Neural crest cell (in vitro differentiated cells): ENCODE results near the gene SMCO3. TPM values are rescaled to one million over a fixed set of nuclear protein-coding genes. Genes with fewer than 3 reads are reported as not detected.

ENCODE experiments used
- DNase-seq: peaks from one replicate; pipeline ENCODE4 v3.0.0; 2021; ENCODE audit warnings: low read depth, mixed read lengths, low spot score
- H3K27ac Mint-ChIP-seq: one replicate; pipeline ENCODE4 v1.8.0; 2021; ENCODE audit warnings: mild to moderate bottlenecking, mixed read lengths; ENCODE audit not compliant: unreplicated experiment
- H3K27me3 Mint-ChIP-seq: 2 replicates; pipeline ENCODE4 v1.8.0; 2021; ENCODE audit warnings: low read depth, mild to moderate bottlenecking, mixed read lengths
- H3K36me3 Mint-ChIP-seq: 2 replicates; pipeline ENCODE4 v1.8.0; 2021; ENCODE audit warnings: low read depth, mild to moderate bottlenecking, mixed read lengths
- H3K4me1 Mint-ChIP-seq: 2 replicates; pipeline ENCODE4 v1.8.0; 2021; ENCODE audit warnings: mixed read lengths
- H3K4me3 Mint-ChIP-seq: one replicate; pipeline ENCODE4 v1.8.0; 2021; ENCODE audit warnings: mild to moderate bottlenecking, mixed read lengths
- H3K9me3 Mint-ChIP-seq: 2 replicates; pipeline ENCODE4 v1.8.0; 2021; ENCODE audit warnings: mixed read lengths
- long read RNA-seq: library from polyadenylated mRNA; unstranded; transcript quantifications from one replicate; pipeline ENCODE4 v2.0.0, GENCODE V29; 2020
- total RNA-seq: library from RNA; stranded (reverse); gene quantifications from 2 replicates; pipeline ENCODE4 v1.2.1, GENCODE V29; 2021
- TF ChIP-seq, protein P1 (sequence below): fragments of 200-600 bp; sonication (generic); conservative IDR thresholded peaks from 2 replicates; pipeline ENCODE4 v1.5.0; 2021; ENCODE audit warnings: antibody characterized with exemption, mild to moderate bottlenecking

Gene SMCO3
- total RNA-seq: not detected in 2 replicates
- long read RNA-seq, partial matches to known transcripts: 0 of 1 reads
- long read RNA-seq, other reads (novel, unspliced or antisense): 1 of 1 reads

DNA sequence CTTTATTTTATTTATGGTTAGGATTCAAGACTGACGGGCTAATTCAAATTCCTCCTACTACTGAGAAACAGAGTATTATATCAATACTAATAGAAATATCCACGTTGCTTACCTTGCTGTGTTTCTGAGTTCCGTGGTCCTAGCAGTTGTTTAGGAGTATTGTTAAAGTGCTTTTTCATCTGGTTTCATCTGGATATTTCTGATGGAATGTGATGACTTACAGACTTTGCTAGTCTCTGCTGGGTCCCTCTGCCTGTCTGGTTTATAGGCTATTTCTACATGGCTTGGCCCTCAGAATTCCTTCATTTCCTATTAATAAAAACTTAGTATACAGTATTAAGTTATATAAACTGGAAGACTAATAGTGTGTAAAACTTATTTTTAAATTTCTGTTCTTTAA, at the start of gene SMCO3:
SMCO3 (minus strand) TSS at position 169 of the 400 bp plus-strand sequence. CDS start 7,502 bp downstream, outside the sequence.
- H3K4me1 Mint-ChIP-seq: no peaks in the 10 kb centered on the region
- no peaks in the 10 kb centered on the region for H3K36me3 Mint-ChIP-seq
- no peak within 1 kb of the TSS for H3K27ac Mint-ChIP-seq
- H3K4me3 Mint-ChIP-seq: no peak within 1 kb of the TSS
- H3K9me3 Mint-ChIP-seq: peaks cover 6% of the 10 kb centered on the region
- TF ChIP-seq, protein P1, sequence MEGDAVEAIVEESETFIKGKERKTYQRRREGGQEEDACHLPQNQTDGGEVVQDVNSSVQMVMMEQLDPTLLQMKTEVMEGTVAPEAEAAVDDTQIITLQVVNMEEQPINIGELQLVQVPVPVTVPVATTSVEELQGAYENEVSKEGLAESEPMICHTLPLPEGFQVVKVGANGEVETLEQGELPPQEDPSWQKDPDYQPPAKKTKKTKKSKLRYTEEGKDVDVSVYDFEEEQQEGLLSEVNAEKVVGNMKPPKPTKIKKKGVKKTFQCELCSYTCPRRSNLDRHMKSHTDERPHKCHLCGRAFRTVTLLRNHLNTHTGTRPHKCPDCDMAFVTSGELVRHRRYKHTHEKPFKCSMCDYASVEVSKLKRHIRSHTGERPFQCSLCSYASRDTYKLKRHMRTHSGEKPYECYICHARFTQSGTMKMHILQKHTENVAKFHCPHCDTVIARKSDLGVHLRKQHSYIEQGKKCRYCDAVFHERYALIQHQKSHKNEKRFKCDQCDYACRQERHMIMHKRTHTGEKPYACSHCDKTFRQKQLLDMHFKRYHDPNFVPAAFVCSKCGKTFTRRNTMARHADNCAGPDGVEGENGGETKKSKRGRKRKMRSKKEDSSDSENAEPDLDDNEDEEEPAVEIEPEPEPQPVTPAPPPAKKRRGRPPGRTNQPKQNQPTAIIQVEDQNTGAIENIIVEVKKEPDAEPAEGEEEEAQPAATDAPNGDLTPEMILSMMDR: no peak
- peaks cover 5% of the 10 kb centered on the region for H3K27me3 Mint-ChIP-seq
- DNase-seq: no peak

DNA sequence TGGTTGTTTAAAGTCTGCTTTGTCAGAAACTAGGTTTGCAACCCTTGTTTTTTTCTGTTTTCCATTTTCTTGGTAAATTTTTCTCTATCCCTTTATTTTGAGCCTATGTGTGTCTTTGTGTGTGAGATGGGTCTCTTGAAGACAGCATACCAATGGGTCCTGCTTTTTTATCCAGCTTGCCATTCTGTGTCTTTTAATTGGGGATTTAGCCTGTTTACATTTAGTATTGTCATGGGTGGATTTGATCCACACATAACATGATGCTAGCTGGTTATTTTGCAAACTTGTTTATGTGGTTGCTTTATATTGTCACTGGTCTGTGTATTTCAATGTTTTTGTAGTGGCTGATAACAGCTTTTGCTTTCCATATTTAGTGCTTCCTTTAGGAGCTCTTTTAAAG, 46.5 kb upstream of the SMCO3 start:
- Mint-ChIP-seq H3K36me3 (peaks cover 27% of the 10 kb centered on the region), H3K9me3 (peaks cover 30% of the 10 kb centered on the region), H3K27ac (no peak overlapping the region), H3K27me3 (no peaks in the 10 kb centered on the region), H3K4me3 (no peak overlapping the region), H3K4me1 (peaks cover 12% of the 10 kb centered on the region)
- no peak for DNase-seq
- TF ChIP-seq, protein P1: no peak

DNA sequence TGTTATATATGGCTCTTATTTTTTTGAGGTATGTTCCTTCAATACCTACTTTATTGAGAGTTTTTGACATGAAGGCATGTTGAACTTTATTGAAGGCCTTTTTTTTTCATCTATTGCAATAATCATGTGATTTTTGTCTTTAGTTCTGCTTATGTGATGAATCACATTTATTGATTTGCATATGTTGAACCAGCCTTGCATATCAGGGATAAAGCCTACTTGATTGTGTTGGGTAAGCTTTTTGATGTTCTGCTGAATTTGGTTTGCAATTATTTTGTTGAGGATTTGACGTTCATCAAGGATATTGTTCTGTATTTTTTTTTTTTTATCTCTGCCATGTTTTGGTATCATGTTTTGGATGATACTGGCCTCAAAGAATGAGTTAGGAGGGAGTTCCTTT, 44.5 kb upstream of the SMCO3 start:
- no peaks in the 10 kb centered on the region for H3K27me3 Mint-ChIP-seq
- no peak for DNase-seq
- TF ChIP-seq, protein P1: no peak
- peaks cover 30% of the 10 kb centered on the region for H3K9me3 Mint-ChIP-seq
- no peak overlapping the region for H3K4me3 Mint-ChIP-seq
- no peak overlapping the region for H3K27ac Mint-ChIP-seq
- H3K4me1 Mint-ChIP-seq: peaks cover 8% of the 10 kb centered on the region
- H3K36me3 Mint-ChIP-seq: peaks cover 29% of the 10 kb centered on the region

DNA sequence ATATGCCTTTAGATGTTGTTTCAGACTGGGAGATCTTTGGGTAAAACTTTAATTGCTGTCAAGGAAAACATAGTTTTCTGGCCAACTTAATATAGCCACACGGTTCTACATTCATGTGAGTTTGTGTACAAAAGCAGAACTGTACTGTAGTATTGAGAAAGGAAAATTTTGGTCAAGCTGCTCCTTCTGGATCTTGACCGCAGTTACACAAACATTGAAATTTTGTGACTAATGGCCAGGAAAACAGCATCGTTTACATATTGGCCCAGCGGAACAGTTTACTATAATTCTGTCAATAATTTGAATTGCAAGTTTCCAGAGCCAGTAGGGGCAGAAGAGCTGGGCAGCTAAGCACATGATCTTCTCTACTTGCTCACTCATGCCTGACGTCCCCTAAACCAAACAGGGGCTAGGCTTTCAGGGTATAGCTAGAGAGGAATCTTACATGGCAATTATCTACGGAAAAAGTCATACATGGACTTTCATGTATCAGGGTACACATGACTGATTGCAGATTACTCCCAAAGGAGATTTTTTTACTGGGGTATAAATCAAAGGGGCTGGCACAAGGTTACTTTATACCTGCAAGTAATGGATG, 40.7 kb upstream of the SMCO3 start:
- H3K27me3 Mint-ChIP-seq: no peaks in the 10 kb centered on the region
- no peak overlapping the region for H3K27ac Mint-ChIP-seq
- DNase-seq: no peak
- TF ChIP-seq, protein P1: no peak
- peaks cover 32% of the 10 kb centered on the region for H3K4me1 Mint-ChIP-seq
- peaks cover 19% of the 10 kb centered on the region for H3K36me3 Mint-ChIP-seq
- H3K9me3 Mint-ChIP-seq: peaks cover 18% of the 10 kb centered on the region
- H3K4me3 Mint-ChIP-seq: no peak overlapping the region

DNA sequence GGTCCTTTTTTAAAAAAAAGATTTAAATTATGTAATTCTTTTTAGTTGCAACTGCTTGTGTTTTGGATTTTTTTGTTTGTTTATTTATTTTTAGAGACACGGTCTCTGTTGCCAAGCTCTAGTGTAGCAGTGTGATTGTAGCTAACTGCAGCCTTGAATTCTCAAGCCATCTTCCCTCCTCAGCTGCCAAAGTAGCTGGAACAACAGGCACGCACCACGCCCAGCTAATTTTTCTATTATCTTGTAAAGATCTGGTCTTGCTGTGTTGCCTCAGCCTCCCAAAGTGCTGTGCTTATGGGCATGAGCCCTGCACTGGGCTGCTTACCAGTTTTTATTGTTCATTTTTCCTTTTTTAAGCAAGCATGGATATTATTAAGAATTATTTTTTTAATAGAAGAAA, 40.0 kb upstream of the SMCO3 start:
- TF ChIP-seq, protein P1: no peak
- no peak overlapping the region for H3K4me3 Mint-ChIP-seq
- H3K9me3 Mint-ChIP-seq: peaks cover 13% of the 10 kb centered on the region
- H3K27ac Mint-ChIP-seq: no peak overlapping the region
- no peak for DNase-seq
- no peaks in the 10 kb centered on the region for H3K27me3 Mint-ChIP-seq
- H3K36me3 Mint-ChIP-seq: peaks cover 14% of the 10 kb centered on the region
- peaks cover 37% of the 10 kb centered on the region for H3K4me1 Mint-ChIP-seq
